Superior temporal gyrus (tissue), 1 donor: ENCODE results near the gene GCLC.
"Not testable (repeated sequence)": the region's sequence is repeated elsewhere in the genome, so short reads cannot be mapped to it uniquely, and the experiment has no call there.

ENCODE experiments used
- DNase-seq: peaks from one replicate; pipeline ENCODE4 v3.0.0-alpha.2; 2016; ENCODE audit errors: extremely low spot score

Gene GCLC

DNA sequence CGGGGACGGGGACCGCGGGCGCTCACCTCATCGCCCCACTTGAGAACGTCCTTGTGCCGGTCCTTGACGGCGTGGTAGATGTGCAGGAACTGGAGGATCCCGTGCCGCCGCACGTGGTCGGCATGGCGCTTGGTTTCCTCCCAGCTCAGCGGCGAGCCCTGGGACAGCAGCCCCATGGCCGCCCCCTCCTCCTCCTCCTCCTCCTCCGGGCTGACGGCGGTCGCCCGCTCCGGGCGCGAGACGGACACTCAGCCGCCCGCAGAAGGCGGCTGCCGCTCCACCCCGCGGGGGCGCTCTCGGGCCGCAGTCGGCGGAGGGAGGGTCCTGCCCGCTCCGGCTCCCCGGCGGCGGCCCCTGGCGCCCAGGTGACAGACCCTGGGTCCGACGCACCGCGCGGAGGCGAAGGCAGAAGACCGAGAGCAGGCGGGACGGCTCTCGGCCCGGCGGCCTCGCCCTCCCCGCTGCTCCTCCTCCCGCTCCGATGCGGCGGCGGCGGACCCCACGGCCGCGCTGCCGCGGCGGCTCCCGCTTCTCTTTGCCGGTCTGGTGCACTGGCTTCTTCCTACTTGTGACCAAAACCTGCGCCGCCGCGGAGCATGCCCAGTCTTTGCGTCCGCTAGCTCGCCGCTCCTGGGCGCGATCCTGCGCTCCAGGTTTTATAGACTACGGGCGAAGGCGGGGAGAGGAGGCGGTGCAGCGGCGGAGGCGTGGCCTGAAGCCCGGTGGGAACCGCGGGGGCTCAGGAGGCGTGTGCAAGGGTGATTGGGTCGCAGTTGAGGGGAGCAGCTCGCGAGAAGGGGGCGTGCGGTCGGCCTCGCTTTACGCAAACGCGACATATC is at the start of gene GCLC:
Gene GCLC (minus strand): TSS at position 632 of the 839 bp plus-strand sequence. CDS start 456 bp downstream, at position 176.
- peak; percentile 94 for DNase-seq

- no peak for DNase-seq
These were observed 49.7 kb upstream of the GCLC start for GRCh38 chr6:53594596-53594995.

DNA sequence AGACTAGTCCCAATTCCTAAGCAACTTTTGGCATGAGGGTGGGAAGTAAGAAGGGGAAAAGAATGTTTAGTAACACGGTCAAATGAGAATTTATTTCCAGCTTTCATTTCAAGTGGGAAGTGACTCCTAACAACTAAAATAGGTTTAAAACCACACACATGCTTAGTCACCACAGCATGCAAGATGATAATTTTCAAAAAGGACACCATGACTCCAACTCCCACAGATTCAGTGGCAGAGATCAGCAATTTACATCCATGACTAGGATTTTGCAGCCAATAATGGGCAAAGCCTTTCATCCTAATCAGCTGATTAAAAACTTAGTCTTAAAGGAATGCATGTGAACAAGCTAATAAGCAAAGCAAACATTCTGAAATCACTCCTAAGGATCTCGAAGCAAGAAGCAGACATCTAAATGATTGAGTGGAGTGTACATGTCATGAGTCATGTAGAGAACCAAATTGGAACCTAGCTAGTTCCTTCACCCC is 48.1 kb upstream of the GCLC start:
- DNase-seq = peak; percentile 38

GRCh38 chr6:53591873-53592272 is 47.0 kb upstream of the GCLC start:
- DNase-seq = no peak

- peak; percentile 33 for DNase-seq
These were observed 44.1 kb upstream of the GCLC start for GRCh38 chr6:53588816-53589509.

DNA sequence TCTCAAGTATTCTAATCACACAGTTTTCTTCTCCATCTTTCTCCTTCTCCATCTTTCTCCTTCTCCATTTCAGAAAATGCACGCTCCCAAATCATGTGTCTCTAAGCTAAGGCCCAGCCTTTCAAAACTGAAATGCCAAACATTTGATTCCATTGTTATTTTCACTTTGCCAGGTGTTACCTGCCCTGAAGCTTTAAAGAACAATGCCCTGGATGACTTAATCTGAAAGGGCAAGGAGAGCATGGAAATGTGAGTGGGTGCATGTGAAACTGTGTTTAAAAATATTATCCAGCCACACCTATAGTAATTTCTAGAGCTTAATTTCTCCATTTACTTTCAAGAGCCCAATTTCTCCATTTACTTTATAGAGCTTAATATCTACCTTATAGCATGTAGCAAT is 42.4 kb upstream of the GCLC start:
- DNase-seq = no peak

- DNase-seq = no peak
These were observed 40.5 kb upstream of the GCLC start for GRCh38 chr6:53585208-53585900.

DNA sequence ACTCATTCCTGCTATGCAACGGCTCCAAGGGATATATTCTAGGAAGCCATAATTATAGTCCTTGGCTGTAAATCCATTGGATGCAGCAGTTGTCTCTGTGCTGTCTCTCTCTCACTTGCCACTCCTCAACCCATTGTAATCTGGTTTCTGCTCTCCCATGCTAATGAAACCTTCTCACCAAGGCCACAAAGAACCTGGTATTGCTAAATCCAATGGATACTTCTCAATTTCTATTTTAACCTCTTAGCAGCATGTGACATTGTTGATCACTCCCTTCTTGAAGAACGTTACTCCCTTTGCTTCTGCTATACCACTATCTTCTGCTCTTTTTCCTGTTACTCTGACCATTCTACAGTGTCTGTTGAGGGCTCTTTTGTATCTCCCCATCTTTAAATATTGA is 39.8 kb upstream of the GCLC start:
- no peak for DNase-seq

- no peak for DNase-seq
These were observed 38.5 kb upstream of the GCLC start for GRCh38 chr6:53583451-53583850.

- no peak for DNase-seq
These were observed 38.1 kb upstream of the GCLC start for GRCh38 chr6:53582963-53583362.

- no peak for DNase-seq
These were observed 37.0 kb upstream of the GCLC start for GRCh38 chr6:53581856-53582255.

DNA sequence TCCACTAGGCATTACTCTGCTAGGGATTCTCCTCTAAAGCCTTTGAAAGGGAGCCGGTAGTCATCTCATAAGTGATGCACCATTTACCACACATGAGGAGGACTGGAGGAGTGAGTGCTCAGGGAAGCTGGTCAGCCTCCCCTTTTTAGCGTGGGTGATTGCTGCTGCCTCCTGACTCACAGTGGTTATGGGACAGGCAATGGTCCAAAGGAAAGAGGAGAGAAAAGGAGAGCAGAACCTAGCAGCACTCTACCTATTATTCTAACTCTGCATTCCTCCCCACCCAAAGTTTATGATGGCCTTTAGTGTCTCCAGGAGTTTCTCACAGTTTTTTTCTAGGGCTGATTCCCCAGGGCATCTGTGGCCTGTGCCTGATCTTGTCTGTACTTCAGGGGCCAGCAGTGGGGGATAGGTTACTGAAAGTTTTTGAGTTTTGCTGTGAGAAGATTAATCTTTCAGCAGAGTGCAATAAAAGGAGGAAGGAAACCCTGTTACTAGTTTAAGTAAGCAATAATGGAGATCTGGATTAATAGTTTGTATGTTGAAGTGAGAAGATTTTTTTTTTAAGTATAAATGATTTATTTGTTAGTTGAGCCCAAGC is 36.4 kb upstream of the GCLC start:
- DNase-seq = no peak

- DNase-seq = no peak
These were observed 34.4 kb upstream of the GCLC start for GRCh38 chr6:53579338-53579737.

- DNase-seq = no peak
These were observed 33.5 kb upstream of the GCLC start for GRCh38 chr6:53578371-53578770.

DNA sequence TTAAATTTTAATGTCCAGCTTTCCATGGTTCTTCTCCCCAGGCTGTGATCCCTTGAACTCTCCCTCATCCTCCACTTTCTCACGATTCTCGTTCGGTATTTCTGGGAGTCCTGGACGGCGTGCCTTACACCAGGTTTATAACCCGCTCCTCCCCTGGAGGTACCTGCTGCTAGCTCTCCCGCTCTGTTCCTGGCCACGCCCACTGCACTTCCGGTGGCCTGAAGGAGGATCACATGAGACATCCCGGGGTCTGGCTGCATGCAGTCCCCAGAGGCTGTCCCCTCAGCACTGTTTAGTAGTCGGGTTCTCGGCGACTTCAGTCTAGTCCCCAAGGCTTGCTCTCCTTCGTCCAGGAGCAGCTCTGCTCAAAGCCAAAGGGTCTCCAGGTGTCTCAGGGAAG is 28.4 kb upstream of the GCLC start:
- DNase-seq = no peak

DNA sequence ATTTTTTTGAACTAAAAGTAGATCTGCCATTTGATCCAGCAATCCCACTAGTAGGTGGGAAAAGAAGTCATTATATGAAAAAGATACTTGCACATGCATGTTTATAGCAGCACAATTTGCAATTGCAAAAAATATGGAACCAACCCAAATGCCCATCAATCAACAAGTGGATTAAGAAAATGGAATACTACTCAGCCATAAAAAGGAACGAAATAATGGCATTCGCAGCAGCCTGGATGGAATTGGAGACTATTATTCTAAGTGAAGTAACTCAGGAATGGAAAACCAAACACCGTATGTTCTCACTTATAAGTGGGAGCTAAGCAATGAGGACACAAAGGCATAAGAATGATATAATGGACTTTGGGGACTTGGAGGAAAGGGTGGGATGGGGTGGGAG is 27.5 kb upstream of the GCLC start:
- DNase-seq = not testable (repeated sequence)

DNA sequence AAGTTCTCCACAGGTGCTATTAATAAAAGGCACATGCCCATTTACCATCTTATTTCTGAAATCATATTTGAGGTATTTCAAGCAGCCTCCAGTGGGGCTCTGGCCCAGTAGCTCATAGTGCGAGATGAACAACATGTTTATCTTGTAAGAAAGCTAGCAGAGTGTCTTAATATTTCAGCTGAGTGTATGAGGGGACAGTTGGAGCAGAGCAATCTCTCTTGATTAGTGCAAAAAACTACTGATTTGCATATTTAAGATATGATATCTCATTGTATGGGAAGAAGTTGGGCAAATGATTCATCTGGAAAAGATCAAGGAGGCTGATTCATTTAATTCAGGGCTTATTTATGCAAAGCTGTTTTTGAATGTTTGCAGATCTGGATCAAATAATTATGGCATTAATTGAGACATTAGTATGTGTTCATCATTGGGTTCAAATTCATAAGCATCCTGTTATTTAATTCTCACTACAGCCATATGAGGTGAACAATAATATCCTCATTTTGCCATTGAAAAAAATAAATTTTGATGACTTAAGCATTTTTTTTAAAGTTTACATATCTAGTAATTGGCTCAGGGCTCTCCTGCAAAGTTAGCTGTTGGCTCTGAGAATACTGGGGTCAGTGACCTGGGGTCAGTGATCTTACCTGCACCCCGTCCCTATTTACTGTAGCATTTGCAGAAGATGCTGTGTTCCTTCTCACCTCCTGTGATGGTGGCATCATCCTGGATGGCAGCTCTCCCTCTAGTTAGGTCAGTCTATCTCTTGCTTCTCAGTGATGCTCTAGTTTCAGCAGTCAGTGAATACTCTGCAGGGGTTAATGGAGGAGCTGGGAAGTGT is 24.1 kb upstream of the GCLC start:
- DNase-seq = no peak

DNA sequence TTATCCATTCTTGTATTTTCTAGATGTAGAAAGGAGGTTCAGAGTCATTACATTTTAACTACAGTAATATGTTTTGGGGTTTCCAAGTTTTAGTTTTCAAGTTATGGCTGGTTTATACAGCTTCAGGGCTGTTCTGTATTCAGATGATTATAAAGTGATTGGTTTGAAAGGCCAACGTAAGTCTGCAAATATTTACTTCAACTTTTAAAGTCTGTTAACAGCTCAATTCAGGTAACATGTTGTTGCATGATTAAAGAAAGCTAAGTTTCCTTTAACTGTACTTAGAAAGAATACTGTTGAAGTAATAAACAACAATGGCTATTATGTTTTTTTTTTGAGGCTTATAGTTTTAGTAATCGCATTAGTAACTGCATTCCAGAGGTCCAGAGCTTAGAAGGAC is 22.8 kb upstream of the GCLC start:
- no peak for DNase-seq

DNA sequence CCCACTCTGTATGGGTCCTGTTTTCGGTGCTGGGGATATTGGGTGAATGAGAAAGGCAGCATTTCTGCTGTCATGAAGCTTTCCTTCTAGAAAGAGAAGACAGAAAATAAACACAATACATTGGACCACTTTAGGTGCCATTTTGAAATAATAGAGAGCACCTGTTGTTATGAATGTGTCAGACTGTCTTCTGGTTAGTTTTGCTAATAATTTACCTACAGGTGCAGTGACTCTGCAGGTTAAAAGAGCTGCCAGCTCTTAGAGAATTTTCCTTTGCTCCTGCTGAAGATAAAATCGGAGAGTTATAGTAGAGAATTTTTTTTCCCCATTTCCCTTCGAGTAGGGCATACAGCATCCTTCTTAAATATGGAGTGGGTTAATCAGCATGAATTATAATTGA is 21.9 kb upstream of the GCLC start:
- DNase-seq = no peak

GRCh38 chr6:53565886-53566285 is 21.0 kb upstream of the GCLC start:
- no peak for DNase-seq

GRCh38 chr6:53564401-53565065 is 19.6 kb upstream of the GCLC start:
- DNase-seq = no peak
